GM12864 (cell line): ENCODE measurements around the gene TMEM120B.

Source experiments
- DNase-seq: peaks from one replicate; pipeline ENCODE4 v3.0.0-alpha.2; 2011; ENCODE audit warnings: low read depth
- H3K4me3 ChIP-seq: 2 replicates; pipeline ENCODE4 v1.5.1; 2011; ENCODE audit warnings: mild to moderate bottlenecking, low read depth, low read length, control low read depth
- TF ChIP-seq, protein P1 (sequence below): IDR thresholded peaks from 2 replicates; pipeline ENCODE4 v1.5.1; 2011; ENCODE audit warnings: low read depth, mild to moderate bottlenecking, moderate library complexity, low read length, control low read depth, inconsistent platforms; ENCODE audit errors: missing control alignments

Gene TMEM120B

DNA sequence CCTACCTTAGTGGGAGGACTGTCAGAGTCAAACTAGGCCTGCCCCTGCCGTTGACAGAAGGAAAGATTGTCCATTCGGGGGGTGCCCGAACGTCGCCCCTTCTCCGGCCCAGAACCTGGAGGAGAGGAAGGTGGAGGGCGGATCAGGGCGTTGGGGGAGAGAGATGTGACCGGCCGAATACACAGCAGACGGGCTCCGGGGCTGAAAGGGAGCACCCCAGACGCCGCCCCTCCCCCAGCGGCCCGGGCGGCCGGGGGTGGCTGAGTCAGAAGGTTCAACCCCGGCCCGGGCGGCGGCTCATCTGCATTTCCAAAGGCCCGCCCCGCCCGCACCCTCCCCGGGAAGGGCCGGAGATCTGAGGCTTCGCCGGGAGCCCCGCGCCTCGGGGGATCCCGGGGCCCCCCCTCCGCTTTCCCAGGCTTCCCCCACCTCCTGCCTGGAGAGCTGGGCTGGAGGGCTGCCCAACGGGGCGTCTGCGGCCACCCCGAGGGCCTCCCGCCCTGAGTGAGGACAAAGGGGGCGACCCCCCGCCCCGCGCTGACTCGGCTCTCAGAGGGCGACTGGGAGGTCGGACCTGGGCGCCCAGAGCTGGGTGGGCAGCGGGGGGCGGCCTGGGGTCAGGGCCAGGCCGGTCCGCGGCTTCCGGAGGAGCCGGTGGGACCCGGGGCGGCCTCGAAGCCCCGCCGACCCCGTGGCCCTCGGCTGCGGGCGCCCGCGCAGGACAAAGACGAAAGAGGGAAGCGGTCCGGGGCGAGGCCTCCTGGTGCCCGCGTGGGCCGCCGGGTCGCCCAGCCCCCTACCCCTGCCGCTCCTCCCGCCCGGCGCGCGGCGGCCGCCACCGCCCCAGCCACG, 87.5 kb downstream of the TMEM120B start:
- TF ChIP-seq, protein P1, sequence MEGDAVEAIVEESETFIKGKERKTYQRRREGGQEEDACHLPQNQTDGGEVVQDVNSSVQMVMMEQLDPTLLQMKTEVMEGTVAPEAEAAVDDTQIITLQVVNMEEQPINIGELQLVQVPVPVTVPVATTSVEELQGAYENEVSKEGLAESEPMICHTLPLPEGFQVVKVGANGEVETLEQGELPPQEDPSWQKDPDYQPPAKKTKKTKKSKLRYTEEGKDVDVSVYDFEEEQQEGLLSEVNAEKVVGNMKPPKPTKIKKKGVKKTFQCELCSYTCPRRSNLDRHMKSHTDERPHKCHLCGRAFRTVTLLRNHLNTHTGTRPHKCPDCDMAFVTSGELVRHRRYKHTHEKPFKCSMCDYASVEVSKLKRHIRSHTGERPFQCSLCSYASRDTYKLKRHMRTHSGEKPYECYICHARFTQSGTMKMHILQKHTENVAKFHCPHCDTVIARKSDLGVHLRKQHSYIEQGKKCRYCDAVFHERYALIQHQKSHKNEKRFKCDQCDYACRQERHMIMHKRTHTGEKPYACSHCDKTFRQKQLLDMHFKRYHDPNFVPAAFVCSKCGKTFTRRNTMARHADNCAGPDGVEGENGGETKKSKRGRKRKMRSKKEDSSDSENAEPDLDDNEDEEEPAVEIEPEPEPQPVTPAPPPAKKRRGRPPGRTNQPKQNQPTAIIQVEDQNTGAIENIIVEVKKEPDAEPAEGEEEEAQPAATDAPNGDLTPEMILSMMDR: no peak

DNA sequence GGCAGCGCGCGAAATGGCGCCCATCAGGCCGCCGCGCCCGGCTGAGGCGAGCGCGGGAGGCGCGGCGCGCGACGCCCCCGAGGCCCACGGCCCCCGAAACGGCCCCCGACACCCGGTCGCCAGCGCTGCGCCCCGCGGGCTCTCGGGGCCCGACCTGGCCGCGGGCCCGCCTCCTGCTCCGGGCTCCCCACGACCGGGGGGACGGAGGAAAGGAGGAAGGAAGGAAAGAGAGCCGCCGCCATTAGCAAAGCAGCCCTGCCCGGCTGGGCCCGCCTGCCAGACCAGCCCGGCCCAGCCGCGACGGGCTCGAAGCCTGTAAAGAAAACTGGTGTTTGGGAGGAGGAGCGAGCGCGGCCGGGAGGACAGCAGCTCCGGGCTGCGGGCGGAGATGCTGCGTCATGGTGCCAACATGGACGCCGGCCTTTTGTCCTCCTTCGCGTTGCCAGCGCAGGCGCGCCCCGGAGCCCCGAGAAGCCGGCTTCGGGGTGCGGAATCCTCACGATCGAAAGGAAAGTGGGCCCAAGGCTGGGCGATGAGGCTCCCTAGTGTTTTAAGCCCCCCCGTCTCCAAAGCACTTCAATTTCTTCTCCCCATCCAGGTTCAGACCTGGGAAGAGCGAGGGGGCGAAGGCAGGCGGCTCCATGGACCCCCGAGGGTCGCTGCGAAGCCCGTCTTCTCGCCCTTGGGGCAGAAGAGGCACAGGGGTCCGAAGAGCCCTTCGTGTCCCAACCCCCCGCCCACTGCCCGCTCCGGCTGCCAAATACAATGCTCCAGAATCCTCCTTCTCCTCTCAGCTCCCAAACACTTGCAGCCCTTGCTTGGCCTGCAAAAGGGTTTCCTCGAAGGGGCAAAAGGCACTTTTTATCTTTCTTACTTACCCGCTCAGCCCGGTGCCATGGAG, 88.4 kb downstream of the TMEM120B start:
- peak overlapping the region; percentile 79 for H3K4me3 ChIP-seq
- no peak for DNase-seq
- TF ChIP-seq, protein P1: no peak

More for the DNA sequence above, 87.5 kb downstream of the TMEM120B start:
- H3K4me3 ChIP-seq: peak overlapping the region; percentile 79
- no peak for DNase-seq

- TF ChIP-seq, protein P1: no peak
- H3K4me3 ChIP-seq: peak overlapping the region; percentile 79
- no peak for DNase-seq
Measured at GRCh38 chr12:121801595-121802484, 89.3 kb downstream of the TMEM120B start.

DNA sequence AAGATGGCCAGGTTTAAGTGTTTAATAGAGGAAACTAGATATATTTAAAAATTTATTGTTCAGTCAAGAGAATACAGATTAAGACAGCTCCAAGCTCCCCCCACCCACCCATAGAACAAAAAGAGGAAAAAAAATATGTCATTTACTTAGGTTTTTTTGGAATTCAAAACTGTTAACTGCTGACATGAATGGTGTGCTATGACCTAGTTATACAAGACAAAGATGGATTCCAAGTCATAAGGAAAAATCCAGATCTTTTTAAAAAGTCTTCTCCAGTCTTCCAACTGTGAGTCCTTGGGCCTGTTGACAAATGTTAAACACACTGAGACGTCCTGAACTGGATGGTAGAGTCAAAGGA, 89.9 kb downstream of the TMEM120B start:
- TF ChIP-seq, protein P1: no peak
- H3K4me3 ChIP-seq: peak overlapping the region; percentile 79
- DNase-seq: no peak

DNA sequence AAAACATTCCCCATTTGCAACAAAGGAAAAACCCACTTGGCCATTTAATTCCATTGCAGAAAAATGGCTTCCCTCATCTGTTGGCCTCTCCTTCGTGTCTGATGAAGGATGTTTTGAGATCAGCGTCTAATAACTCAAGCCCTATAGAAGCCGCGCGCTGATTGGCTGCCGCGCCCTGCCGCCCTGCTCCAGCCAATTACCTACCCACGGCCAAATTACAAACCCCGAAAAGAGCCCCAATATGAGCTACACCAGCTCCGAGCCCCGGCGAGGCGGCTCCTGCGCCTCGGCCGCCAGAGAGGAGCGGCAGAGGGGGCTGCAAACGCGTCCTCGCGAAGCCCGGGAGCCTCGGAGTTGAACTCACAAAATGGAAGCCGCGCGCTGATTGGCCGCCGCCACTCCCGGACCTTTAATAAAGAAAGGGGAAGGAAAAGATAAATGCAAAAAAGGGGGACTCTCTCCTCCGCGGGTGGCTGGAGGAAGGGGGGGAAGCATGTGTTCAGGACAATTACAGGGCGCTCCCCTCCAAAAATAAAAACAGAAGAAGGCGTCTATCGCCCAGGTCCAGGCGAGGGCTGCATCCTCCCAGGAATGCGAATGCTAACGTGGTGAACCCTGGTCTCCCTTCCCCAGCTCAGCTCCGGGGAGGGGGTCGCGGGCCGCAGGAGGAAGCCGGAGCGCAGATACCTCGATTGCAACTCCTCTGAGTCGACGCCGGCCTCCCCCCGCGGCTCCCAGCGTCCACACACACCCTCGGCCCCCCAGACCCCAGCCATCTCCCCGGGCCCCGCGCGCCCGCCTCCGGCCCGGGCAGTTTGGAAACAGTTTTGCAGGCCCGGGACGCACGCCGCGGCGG, 90.5 kb downstream of the TMEM120B start:
- TF ChIP-seq, protein P1: no peak
- H3K4me3 ChIP-seq: peak overlapping the region; percentile 79
- peak; percentile 90 for DNase-seq
